Activated CD8-positive, alpha-beta memory T cell treated with anti-CD3 and anti-CD28 coated beads, Interleukin-2, amount 50 U/mL, for 4 hours (primary cell): ENCODE results near the gene HTT.

ENCODE experiments used
- DNase-seq: peaks from one replicate; pipeline ENCODE4 v3.0.0-alpha.2; 2020

The HTT gene

GRCh38 chr4:3074078-3074845 lies at the start of gene HTT, which contains the start of gene HTT-AS:
HTT (plus strand) TSS chr4:3074681; CDS start chr4:3074826, 145 bp downstream.
HTT-AS (minus strand) TSS chr4:3074538.
- DNase-seq = peak; percentile 96

- DNase-seq = no peak
These were observed 48.6 kb upstream of the HTT start for GRCh38 chr4:3025881-3026280.

GRCh38 chr4:3026540-3026939 lies 47.9 kb upstream of the HTT start:
- DNase-seq = no peak

- no peak for DNase-seq
These were observed 45.0 kb upstream of the HTT start for GRCh38 chr4:3029464-3029863.

- no peak for DNase-seq
These were observed 43.7 kb upstream of the HTT start for GRCh38 chr4:3030566-3031356.

GRCh38 chr4:3031357-3032082 lies 43.0 kb upstream of the HTT start:
- no peak for DNase-seq

- no peak for DNase-seq
These were observed 40.2 kb upstream of the HTT start for GRCh38 chr4:3034231-3034630.

- no peak for DNase-seq
These were observed 39.2 kb upstream of the HTT start for GRCh38 chr4:3035249-3035648.

- no peak for DNase-seq
These were observed 38.8 kb upstream of the HTT start for GRCh38 chr4:3035674-3036073.

GRCh38 chr4:3036131-3036952 lies 38.1 kb upstream of the HTT start:
- DNase-seq = no peak

GRCh38 chr4:3037957-3038461 lies 36.5 kb upstream of the HTT start:
- no peak for DNase-seq

GRCh38 chr4:3039706-3040366 lies 34.6 kb upstream of the HTT start:
- no peak for DNase-seq

- DNase-seq = no peak
These were observed 33.9 kb upstream of the HTT start for GRCh38 chr4:3040452-3041191.

- peak; percentile 28 for DNase-seq
These were observed 33.0 kb upstream of the HTT start for GRCh38 chr4:3041192-3042142.

GRCh38 chr4:3042226-3042625 lies 32.3 kb upstream of the HTT start:
- DNase-seq = no peak

- DNase-seq = no peak
These were observed 31.0 kb upstream of the HTT start for GRCh38 chr4:3043282-3044020.

GRCh38 chr4:3044870-3045819 lies 29.3 kb upstream of the HTT start:
- peak; percentile 46 for DNase-seq

GRCh38 chr4:3046162-3046561 lies 28.3 kb upstream of the HTT start:
- DNase-seq = no peak
